ENCODE data around the gene JAKMIP1.

The JAKMIP1 gene

DNA sequence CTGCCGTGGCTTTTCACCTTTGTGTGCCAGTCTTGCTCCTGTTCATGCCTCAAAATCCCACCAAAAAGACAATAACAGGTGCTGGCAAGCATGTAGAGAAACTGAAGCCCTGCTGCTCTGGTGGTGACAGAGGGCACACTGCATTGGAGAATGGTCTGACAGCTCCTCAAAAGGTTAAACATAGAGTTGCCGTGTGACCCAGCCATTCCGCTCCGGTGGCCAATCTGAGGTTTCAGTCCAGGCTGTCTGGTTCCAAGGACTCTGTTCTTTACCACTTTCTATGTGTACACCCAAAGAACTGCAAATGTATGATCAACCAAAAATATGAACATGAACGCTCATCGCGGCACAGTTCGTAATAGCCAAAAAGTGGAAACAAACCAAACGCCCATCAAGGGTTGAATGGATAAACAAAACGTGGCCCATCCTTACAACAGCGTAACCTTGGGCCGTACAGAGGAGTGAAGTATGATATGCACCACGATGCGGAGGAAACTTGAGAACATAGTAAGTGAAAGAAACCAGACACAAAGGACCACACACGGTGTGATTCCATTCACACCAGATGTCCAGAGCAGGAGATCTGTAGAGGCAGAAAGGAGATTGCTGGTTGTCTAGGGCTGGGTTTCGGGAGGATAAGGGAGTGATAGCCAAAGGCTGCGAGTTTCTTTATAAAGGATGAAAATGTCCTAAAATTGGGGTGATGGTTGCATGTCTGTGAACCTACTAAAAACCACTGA, 35.7 kb upstream of the JAKMIP1 start:
- no peaks in the 10 kb centered on the region for H3K27me3 ChIP-seq (ENCODE audit: control insufficient read depth, insufficient read depth, low read length)
- no peak overlapping the region for H3K9ac ChIP-seq (ENCODE audit: low read length)
- no peaks in the 10 kb centered on the region for H3K36me3 ChIP-seq (ENCODE audit: control insufficient read depth, insufficient read depth, low read length)
- no peak overlapping the region for H3K4me3 ChIP-seq (ENCODE audit: low read depth, low read length)
- H3K27ac ChIP-seq (ENCODE audit: low read depth, low read length), result no peak overlapping the region
- H3K4me1 ChIP-seq (ENCODE audit: control insufficient read depth, insufficient read depth, low read length), result no peaks in the 10 kb centered on the region
- H3K9me3 ChIP-seq (ENCODE audit: control insufficient read depth, insufficient read depth, low read depth, low read length), result no peaks in the 10 kb centered on the region

DNA sequence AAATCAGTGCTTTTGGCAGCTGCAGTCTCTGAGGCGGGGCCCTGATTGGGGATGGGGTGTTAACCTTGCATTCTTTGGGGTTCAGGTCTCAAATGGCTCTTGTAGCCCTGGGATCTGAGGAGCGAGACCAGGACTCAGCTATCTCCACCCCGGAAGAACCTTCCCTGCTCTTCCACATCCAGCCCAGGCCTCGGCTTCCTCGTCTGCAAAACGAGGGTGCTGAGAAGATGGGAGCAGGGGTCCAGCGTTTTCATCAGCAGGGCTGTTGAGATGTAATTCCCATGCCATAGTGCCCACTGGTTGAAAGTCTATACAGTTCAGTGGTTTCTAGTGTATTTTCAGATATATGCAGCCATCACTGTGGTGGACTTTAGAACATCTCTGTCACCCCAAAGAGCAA, 34.7 kb upstream of the JAKMIP1 start:
- H3K9me3 ChIP-seq (ENCODE audit: control insufficient read depth, insufficient read depth, low read depth, low read length), result no peaks in the 10 kb centered on the region
- no peak overlapping the region for H3K4me3 ChIP-seq (ENCODE audit: low read depth, low read length)
- H3K27ac ChIP-seq (ENCODE audit: low read depth, low read length), result no peak overlapping the region
- no peak overlapping the region for H3K9ac ChIP-seq (ENCODE audit: low read length)
- H3K4me1 ChIP-seq (ENCODE audit: control insufficient read depth, insufficient read depth, low read length), result no peaks in the 10 kb centered on the region
- H3K27me3 ChIP-seq (ENCODE audit: control insufficient read depth, insufficient read depth, low read length), result no peaks in the 10 kb centered on the region
- H3K36me3 ChIP-seq (ENCODE audit: control insufficient read depth, insufficient read depth, low read length), result no peaks in the 10 kb centered on the region

DNA sequence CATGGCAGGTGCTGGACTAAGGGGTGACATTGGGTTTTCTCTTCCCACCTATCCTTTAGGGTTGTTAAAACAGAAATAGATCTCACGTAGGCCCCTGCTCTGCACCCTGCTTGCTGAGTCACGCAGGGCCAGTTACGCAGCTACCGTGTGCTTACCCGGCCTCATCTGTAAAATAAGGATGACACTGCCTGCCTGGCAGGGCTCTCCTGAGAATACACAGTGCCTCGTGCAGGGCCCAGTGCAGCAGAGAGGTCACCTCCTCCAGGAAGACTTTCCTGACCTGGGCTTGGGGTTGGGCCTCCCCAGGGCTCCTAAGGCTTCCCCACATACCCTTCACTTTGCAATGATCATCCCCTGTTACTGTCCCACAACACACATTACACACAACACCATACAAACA, 33.6 kb upstream of the JAKMIP1 start:
- no peak overlapping the region for H3K27ac ChIP-seq (ENCODE audit: low read depth, low read length)
- no peak overlapping the region for H3K4me3 ChIP-seq (ENCODE audit: low read depth, low read length)
- H3K9me3 ChIP-seq (ENCODE audit: control insufficient read depth, insufficient read depth, low read depth, low read length), result no peaks in the 10 kb centered on the region
- no peaks in the 10 kb centered on the region for H3K36me3 ChIP-seq (ENCODE audit: control insufficient read depth, insufficient read depth, low read length)
- no peaks in the 10 kb centered on the region for H3K4me1 ChIP-seq (ENCODE audit: control insufficient read depth, insufficient read depth, low read length)
- H3K27me3 ChIP-seq (ENCODE audit: control insufficient read depth, insufficient read depth, low read length), result no peaks in the 10 kb centered on the region
- no peak overlapping the region for H3K9ac ChIP-seq (ENCODE audit: low read length)

DNA sequence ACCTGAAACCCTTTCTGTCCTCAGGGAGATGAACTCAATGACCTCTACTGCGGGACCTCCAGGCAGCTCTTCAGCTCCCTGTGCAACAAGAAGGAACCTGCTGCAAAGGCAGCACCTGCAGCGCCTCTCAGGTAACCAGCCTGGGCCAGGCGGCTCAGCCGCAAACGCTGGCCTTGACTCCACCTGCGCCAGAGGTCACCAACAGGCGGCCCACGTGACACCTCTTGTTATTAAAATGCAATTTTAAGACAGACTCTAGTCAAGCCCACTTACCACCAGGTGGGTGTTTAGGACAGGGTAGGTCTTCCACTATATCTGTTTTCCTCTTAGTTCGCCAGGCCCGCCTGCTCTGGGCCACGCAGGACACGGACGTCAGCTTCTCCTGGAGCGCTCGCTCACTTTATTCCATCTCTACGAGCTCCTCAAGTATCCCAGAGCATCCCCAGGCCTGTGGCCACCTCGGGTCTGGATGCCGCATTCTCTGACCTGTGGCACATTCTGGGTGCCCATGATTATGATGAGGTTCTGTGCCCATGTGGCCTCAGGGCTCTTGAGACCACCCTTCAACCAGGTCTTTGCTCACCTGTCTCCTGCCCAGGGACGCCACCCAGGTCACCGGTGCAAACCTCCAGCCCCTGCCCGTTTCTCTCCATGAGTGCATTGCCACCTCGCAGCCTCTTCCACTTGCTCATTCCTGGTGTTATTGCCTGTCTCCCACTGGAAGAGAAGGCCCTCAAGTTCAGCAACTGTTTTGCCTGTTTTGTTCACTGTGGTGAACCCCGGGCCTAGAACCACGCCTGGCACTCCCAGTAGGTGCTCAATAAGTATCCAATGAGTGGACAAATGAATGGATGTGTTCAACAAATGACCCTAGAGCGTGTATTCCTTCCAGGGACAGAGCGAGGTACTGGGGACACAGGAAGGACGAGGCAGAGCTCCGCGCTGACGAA, 32.8 kb upstream of the JAKMIP1 start:
- Histone ChIP-seq H3K9me3 (ENCODE audit: control insufficient read depth, insufficient read depth, low read depth, low read length) (no peaks in the 10 kb centered on the region), H3K9ac (ENCODE audit: low read length) (no peak overlapping the region), H3K27me3 (ENCODE audit: control insufficient read depth, insufficient read depth, low read length) (no peaks in the 10 kb centered on the region), H3K4me3 (ENCODE audit: low read depth, low read length) (no peak overlapping the region), H3K36me3 (ENCODE audit: control insufficient read depth, insufficient read depth, low read length) (no peaks in the 10 kb centered on the region), H3K27ac (ENCODE audit: low read depth, low read length) (no peak overlapping the region), H3K4me1 (ENCODE audit: control insufficient read depth, insufficient read depth, low read length) (no peaks in the 10 kb centered on the region)

DNA sequence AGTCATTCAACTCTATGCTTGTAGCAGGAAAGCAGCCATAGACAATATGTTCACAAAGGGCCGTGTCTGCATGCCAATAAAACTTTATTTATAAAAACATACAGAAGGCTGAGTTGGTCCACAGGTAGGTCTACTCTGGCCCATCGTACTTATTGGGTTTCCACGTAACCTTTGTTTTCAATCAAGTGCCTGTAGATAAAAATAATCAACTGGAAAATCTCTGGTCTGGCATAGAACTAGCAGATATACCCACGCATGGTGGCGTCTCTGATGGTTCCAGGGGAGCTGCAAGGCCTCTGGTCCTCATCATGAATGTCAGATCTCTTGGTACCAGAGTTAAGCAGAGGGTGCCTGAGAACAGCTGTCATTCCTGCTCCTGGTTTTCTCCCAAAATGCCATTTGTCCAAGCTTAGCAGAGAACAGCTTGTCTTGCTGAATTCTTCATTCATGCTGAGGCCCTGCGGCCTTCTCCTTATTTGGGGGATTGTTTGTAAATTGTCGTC, 31.4 kb upstream of the JAKMIP1 start:
- Histone ChIP-seq H3K36me3 (ENCODE audit: control insufficient read depth, insufficient read depth, low read length) (no peaks in the 10 kb centered on the region), H3K27ac (ENCODE audit: low read depth, low read length) (no peak overlapping the region), H3K27me3 (ENCODE audit: control insufficient read depth, insufficient read depth, low read length) (no peaks in the 10 kb centered on the region), H3K4me1 (ENCODE audit: control insufficient read depth, insufficient read depth, low read length) (no peaks in the 10 kb centered on the region), H3K9me3 (ENCODE audit: control insufficient read depth, insufficient read depth, low read depth, low read length) (no peaks in the 10 kb centered on the region), H3K4me3 (ENCODE audit: low read depth, low read length) (no peak overlapping the region), H3K9ac (ENCODE audit: low read length) (no peak overlapping the region)

DNA sequence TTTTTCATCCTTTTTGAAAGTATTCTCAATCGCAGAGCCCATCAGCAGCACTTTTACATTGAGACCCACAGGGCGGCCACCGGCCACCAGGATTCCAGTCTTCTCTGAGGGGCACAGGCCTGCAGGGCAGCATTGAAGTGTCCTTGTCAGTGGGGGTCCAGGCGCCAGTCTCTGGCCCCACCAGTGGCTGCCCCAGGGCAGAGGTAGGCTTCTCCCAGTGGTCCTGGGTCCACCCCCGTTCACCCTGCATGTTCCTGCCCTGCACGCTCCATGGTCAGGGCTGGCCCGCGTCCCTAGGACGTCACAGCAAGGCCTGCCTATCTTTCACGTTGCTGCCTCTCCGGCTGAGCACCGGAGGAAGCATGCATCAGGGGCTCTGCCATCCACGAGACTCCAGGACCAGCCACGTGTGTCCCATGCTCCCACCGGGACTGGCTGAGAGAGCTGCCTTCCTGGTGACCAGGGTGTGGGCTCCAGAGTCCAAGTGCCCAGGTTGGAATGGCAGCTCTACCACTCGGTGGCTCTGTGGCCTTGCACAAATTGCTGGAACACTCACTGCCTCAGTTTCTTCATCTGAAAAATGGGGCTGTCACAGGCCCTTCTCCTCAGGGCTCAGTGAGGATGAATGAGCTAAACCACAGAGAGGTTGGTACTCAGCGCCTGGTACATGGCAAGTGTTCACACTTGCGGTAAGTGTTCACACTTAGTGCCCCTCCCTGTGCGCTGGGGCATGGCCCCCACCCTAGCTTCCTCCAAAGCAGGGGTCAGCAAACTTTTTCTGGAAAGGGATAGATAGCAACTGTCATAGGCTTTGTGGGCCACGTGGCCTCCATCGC, 30.7 kb upstream of the JAKMIP1 start:
- Histone ChIP-seq H3K27ac (ENCODE audit: low read depth, low read length) (no peak overlapping the region), H3K36me3 (ENCODE audit: control insufficient read depth, insufficient read depth, low read length) (no peaks in the 10 kb centered on the region), H3K4me1 (ENCODE audit: control insufficient read depth, insufficient read depth, low read length) (no peaks in the 10 kb centered on the region), H3K9me3 (ENCODE audit: control insufficient read depth, insufficient read depth, low read depth, low read length) (no peaks in the 10 kb centered on the region), H3K27me3 (ENCODE audit: control insufficient read depth, insufficient read depth, low read length) (no peaks in the 10 kb centered on the region), H3K4me3 (ENCODE audit: low read depth, low read length) (no peak overlapping the region), H3K9ac (ENCODE audit: low read length) (no peak overlapping the region)

DNA sequence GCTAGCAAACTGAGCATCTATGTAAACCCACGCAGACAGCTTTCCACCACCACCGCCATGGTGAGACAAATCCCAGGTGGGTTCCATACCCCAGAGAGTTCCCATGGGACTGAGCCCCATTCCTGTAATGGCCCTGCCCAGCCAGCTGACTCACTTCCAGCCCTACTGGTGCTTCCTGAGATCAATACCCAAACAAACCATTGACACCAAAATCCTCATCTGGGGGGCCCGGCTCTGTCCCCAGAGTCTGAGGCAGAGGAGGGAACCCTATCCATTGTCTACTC, 30.1 kb upstream of the JAKMIP1 start:
- H3K9me3 ChIP-seq (ENCODE audit: control insufficient read depth, insufficient read depth, low read depth, low read length), result no peaks in the 10 kb centered on the region
- H3K27ac ChIP-seq (ENCODE audit: low read depth, low read length), result no peak overlapping the region
- no peaks in the 10 kb centered on the region for H3K4me1 ChIP-seq (ENCODE audit: control insufficient read depth, insufficient read depth, low read length)
- no peaks in the 10 kb centered on the region for H3K27me3 ChIP-seq (ENCODE audit: control insufficient read depth, insufficient read depth, low read length)
- no peak overlapping the region for H3K4me3 ChIP-seq (ENCODE audit: low read depth, low read length)
- no peak overlapping the region for H3K9ac ChIP-seq (ENCODE audit: low read length)
- H3K36me3 ChIP-seq (ENCODE audit: control insufficient read depth, insufficient read depth, low read length), result no peaks in the 10 kb centered on the region

DNA sequence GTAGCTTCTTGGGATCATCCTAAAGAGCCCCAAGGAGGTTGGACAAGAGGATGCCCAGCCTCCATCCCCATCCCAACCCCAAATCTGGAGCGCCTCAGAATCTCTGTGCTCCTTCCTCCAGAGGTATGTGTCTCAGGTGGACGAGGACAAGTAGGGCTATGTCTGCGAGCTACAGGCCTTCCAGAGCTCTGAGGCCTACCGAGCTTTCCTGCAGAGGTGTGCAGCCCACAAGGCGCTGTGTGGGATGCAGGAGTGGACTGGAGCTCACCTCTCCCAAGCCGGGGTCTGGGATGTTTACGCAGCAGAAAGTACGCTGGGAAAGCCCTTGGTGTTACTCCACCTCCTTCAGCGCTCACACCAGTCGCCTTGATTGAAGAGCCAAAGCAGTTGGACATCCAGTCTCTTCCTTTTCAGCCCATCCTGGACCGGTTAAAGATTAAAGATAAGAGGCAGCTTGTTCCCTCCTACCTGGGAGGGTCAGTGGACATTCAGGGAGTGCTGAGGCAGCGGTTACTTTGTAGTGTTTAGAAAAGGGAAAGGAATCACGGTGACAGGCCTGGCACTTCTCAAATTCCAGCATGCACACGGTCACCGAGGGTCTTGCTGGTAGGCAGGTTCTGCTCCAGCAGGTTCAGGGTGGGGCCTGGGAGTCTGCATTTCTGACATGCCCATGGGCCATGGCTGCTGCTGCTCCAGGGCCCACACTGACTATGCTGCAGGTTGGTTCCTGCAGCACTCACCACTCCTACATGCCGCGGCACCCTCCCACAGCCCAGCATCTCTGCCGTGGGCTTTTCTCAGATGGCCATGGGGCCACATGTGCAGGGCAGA, 29.5 kb upstream of the JAKMIP1 start:
- Histone ChIP-seq H3K36me3 (ENCODE audit: control insufficient read depth, insufficient read depth, low read length) (no peaks in the 10 kb centered on the region), H3K9ac (ENCODE audit: low read length) (no peak overlapping the region), H3K9me3 (ENCODE audit: control insufficient read depth, insufficient read depth, low read depth, low read length) (no peaks in the 10 kb centered on the region), H3K27me3 (ENCODE audit: control insufficient read depth, insufficient read depth, low read length) (no peaks in the 10 kb centered on the region), H3K27ac (ENCODE audit: low read depth, low read length) (no peak overlapping the region), H3K4me3 (ENCODE audit: low read depth, low read length) (no peak overlapping the region), H3K4me1 (ENCODE audit: control insufficient read depth, insufficient read depth, low read length) (no peaks in the 10 kb centered on the region)

DNA sequence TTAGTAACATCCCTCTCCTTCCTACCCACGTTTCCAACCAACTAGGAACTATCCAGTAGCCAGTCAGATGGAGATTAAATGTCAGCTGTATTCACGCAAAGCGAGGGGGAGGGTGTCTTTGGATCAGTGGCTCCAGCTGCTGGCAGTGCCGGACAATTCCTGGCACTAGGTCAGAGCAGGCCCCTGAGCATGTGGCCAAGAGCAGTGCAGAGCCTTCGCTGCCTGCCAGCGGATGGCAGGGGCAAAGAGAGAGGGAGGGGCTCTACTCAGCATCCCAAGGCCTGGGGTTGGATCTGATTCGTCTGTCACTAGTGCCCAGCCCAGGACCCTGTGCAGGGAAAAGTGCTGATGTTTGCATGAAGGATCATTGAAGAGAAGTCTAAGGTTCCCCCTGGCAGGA, 28.7 kb upstream of the JAKMIP1 start:
- H3K9me3 ChIP-seq (ENCODE audit: control insufficient read depth, insufficient read depth, low read depth, low read length), result no peaks in the 10 kb centered on the region
- H3K36me3 ChIP-seq (ENCODE audit: control insufficient read depth, insufficient read depth, low read length), result no peaks in the 10 kb centered on the region
- H3K27me3 ChIP-seq (ENCODE audit: control insufficient read depth, insufficient read depth, low read length), result no peaks in the 10 kb centered on the region
- no peak overlapping the region for H3K4me3 ChIP-seq (ENCODE audit: low read depth, low read length)
- H3K27ac ChIP-seq (ENCODE audit: low read depth, low read length), result no peak overlapping the region
- no peak overlapping the region for H3K9ac ChIP-seq (ENCODE audit: low read length)
- H3K4me1 ChIP-seq (ENCODE audit: control insufficient read depth, insufficient read depth, low read length), result no peaks in the 10 kb centered on the region
